ENCODE data around the gene S100B. TPM values are rescaled to one million over a fixed set of nuclear protein-coding genes. Genes with fewer than 3 reads are reported as not detected.

The S100B gene
- total and polyA plus RNA-seq, 4 donors: 0.79 to 1.4 (median 1.1) TPM

Other genes with a start within 250 kb of the S100B start
- gene DIP2A, start 146.2 kb downstream of the S100B start, total RNA-seq: 10 to 100 TPM in 1 of 2 donors, 1 to 10 TPM in 1; 9.6 to 21.7 TPM
- gene DIP2A, start 146.2 kb downstream of the S100B start, polyA plus RNA-seq: 1 to 10 TPM; 3.8 to 5.3 TPM
- 10 to 100 TPM; 27.3 to 29.2 TPM for gene PRMT2, start 30.6 kb upstream of the S100B start, total RNA-seq
- gene PRMT2, start 30.6 kb upstream of the S100B start, polyA plus RNA-seq: 10 to 100 TPM; 17.9 to 19.0 TPM